ENCODE results near the gene NPHS1.

DNA sequence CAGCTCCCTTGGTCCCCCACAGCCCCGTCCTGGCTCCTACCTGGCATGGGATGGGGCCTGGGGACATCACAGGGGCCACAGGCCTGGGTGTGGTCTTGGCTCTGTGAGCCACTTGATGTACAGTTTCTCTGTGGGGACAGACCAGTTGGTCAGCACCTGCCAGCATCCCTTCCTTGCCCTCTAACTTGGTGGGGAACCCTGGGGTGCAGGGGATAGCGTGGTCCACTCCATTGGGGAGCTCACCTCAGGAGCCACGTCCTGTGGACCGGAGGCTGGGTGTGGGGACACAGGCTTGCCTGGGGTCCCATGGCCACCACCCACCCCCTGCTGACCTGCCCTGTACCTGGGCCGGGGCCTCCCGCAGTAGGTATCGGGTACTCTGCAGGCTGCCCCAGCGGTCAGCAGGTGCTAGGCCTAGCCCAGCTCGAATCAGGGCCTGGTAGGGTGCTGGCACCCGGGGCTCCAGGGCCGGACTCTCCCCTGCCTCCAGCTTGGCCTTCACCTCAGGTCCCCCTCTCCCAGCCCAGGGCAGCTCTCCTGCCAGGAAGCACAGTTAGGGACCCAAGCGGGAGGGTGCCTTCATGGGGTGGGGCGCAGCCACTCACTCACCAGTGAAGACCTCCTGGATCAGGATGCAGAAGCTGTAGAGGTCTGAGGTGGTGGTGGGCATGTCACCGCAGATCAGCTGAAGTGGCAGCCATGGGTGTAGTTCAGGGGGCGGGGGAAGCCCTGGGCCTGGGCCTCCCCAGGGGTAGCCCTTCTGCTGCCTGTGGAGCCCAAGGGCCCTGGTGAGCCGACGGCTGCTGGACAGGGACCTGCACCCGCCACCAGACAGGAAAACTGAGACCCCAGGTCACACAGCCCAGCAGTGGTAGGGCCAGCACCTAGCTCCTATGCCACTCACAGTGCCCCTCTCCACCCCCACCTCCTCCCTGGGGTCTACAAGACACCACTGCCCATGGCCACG lies 62.0 kb downstream of the NPHS1 start:
- TF ChIP-seq, protein P1, sequence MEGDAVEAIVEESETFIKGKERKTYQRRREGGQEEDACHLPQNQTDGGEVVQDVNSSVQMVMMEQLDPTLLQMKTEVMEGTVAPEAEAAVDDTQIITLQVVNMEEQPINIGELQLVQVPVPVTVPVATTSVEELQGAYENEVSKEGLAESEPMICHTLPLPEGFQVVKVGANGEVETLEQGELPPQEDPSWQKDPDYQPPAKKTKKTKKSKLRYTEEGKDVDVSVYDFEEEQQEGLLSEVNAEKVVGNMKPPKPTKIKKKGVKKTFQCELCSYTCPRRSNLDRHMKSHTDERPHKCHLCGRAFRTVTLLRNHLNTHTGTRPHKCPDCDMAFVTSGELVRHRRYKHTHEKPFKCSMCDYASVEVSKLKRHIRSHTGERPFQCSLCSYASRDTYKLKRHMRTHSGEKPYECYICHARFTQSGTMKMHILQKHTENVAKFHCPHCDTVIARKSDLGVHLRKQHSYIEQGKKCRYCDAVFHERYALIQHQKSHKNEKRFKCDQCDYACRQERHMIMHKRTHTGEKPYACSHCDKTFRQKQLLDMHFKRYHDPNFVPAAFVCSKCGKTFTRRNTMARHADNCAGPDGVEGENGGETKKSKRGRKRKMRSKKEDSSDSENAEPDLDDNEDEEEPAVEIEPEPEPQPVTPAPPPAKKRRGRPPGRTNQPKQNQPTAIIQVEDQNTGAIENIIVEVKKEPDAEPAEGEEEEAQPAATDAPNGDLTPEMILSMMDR (IDR thresholded peaks at IDR 0.05) = no peak
- no peak for TF ChIP-seq POLR2A (IDR thresholded peaks at IDR 0.05)
- no peak for TF ChIP-seq EP300 (IDR thresholded peaks at IDR 0.05)
